IMR-90 (cell line): ENCODE measurements around the gene DYNLRB2.

Experiments used
- CEBPB ChIP-seq: IDR thresholded peaks from 2 replicates; pipeline ENCODE4 v1.6.1; 2012; ENCODE audit warnings: low read depth, low read length, improper control_type of control experiment
- MAFK ChIP-seq: IDR thresholded peaks from 2 replicates; pipeline ENCODE4 v1.6.1; 2012; ENCODE audit warnings: low read depth, low read length, improper control_type of control experiment
- NFE2L2 ChIP-seq: fragments of 150-350 bp; IDR thresholded peaks from 2 replicates; pipeline ENCODE4 v1.6.1; 2016; ENCODE audit warnings: low read depth, mild to moderate bottlenecking, low read length
- POLR2A ChIP-seq: IDR thresholded peaks from 2 replicates; pipeline ENCODE4 v1.6.1; 2012; ENCODE audit warnings: mild to moderate bottlenecking, low read depth, low read length
- SMC3 ChIP-seq: fragments of 150-350 bp; IDR thresholded peaks from 2 replicates; pipeline ENCODE4 v1.6.1; 2016; ENCODE audit warnings: low read depth, mild to moderate bottlenecking, antibody characterized with exemption, low read length, moderate library complexity
- TF ChIP-seq, protein P1 (sequence below): conservative IDR thresholded peaks from 2 replicates; pipeline ENCODE4 v1.5.1; 2012; ENCODE audit warnings: mild to moderate bottlenecking, low read depth, low read length, improper control_type of control experiment

GRCh38 chr16:80517846-80518245 lies 22.9 kb upstream of the DYNLRB2 start:
- TF ChIP-seq, protein P1, sequence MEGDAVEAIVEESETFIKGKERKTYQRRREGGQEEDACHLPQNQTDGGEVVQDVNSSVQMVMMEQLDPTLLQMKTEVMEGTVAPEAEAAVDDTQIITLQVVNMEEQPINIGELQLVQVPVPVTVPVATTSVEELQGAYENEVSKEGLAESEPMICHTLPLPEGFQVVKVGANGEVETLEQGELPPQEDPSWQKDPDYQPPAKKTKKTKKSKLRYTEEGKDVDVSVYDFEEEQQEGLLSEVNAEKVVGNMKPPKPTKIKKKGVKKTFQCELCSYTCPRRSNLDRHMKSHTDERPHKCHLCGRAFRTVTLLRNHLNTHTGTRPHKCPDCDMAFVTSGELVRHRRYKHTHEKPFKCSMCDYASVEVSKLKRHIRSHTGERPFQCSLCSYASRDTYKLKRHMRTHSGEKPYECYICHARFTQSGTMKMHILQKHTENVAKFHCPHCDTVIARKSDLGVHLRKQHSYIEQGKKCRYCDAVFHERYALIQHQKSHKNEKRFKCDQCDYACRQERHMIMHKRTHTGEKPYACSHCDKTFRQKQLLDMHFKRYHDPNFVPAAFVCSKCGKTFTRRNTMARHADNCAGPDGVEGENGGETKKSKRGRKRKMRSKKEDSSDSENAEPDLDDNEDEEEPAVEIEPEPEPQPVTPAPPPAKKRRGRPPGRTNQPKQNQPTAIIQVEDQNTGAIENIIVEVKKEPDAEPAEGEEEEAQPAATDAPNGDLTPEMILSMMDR: no peak
- no peak for TF ChIP-seq SMC3
- no peak for TF ChIP-seq POLR2A
- TF ChIP-seq MAFK: no peak
- TF ChIP-seq NFE2L2: no peak
- TF ChIP-seq CEBPB: no peak
